ENCODE measurements around the gene KRTAP1-1.
"Not testable (repeated sequence)": the region's sequence is repeated elsewhere in the genome, so short reads cannot be mapped to it uniquely, and the experiment has no call there.

Gene KRTAP1-1

DNA sequence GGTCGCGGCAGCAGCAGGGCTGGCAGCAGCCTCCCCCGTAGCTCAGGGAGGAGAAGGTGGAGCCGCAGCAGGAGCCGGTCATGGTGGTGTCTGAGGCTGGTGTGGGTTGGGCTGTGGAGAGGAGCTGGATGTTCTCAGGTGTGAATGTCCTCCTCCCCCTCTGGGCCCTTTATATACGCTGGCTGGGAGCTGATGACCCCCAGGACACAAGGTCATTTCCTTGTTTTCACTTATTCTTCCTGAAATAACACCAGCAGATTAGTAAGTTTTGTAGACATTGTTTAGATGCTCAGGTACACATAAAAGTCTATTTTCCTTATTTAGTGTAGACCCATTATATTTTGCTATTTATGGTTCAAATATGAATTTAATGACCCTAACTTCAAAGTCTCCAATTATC, 13.9 kb upstream of the KRTAP1-1 start, which contains the start of gene KRTAP2-2:
Gene KRTAP2-2 (minus strand): TSS at position 101 of the 400 bp plus-strand sequence. CDS start 19 bp downstream, at position 82.
- not testable (repeated sequence) for DNase-seq (ENCODE audit: low read depth in 2 of 2)

DNA sequence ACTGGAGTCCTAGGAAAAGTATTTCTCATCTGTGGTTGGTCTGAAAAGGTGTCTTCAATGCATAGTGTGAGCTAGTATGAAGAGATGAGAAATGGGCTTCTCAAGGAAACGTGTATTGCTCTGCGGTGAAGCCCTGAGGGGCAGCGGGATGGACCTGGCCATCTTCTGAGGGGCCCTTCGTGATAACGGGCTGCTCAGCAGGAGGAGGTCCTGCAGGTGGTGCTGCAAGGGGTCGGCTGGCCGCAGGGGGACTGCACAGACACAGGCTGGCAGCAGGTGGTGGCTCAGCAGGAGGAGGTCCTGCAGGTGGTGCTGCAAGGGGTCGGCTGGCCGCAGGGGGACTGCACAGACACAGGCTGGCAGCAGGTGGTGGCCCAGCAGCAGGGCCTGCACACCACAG, 13.3 kb upstream of the KRTAP1-1 start:
- DNase-seq (ENCODE audit: low read depth in 2 of 2) = not testable (repeated sequence)

DNA sequence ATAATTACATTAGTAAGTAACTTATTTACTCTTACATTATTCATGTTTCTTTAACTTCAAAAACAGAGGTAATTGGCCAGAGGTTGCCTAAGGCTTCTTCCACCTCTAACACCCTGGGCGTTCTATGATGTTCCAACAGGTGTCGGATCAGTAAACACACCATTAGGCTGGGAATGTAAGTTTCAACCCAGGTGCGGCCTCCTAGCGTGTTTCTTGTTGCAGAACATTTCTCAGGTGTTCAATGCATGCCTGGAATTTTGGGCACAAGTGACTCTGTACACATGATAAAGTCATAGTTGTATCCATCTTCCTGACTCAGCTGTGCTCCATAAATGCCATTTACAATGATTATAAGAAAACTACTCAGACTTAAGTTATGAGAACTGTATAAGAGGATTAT, 12.8 kb upstream of the KRTAP1-1 start:
- DNase-seq (ENCODE audit: low read depth in 2 of 2) = no peak

DNA sequence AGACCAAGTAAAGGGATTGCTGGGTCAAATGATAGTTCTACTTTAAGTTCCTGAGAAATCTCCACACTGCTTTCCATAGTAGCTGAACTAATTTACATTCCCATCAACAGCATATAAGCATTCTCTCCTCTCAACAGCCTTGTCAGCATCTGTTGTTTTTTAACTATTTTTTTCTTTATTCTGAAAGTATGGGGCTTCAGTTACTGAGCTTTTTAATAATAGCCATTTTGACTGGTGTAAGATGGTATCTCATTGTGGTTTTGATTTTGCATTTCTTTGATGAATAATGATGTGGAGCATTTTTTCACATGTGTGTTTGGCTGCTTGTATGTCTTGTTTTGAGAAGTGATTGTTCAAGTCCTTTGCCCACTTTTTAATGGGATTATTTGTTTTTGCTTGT, 11.3 kb upstream of the KRTAP1-1 start:
- no peak for DNase-seq (ENCODE audit: low read depth in 2 of 2)

DNA sequence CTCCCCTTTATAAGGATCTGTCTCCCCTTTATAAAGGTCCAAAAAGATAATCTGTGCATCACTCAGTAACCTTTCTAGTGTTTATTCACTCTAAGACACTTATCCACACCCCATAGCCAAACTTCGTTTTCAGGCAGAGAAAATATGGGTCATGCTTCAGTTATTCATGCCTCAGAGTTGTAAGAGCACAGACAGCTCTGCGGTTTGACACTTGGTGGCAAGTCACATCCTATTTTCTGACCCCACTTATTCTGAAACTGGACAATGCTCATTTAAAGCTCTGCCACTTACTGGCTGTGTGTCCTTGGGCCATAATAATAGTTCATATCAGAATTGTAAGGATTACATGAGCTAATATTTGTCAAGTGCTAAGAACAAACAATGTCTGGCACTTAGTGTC, 7.9 kb upstream of the KRTAP1-1 start:
- no peak for DNase-seq (ENCODE audit: low read depth in 2 of 2)

DNA sequence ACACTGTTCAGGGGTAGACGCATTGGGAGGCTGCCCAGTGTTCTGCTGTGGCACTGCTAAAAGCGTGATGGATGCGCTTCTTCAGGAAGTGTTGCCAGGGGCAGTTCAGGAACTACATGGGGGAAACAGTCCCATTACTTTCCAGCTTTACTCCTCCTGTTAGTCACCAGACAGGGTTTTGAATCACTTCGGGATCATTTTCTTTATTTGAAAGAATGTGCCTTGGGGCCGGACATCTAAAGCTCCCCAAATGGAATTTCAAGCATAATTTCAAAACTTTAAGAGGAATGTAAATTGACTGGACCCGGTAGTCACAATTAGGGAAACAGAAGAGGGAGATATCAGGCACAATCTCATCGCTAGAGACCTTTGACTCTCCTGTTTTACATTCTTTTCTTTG, 7.2 kb upstream of the KRTAP1-1 start:
- DNase-seq (ENCODE audit: low read depth in 2 of 2) = no peak

DNA sequence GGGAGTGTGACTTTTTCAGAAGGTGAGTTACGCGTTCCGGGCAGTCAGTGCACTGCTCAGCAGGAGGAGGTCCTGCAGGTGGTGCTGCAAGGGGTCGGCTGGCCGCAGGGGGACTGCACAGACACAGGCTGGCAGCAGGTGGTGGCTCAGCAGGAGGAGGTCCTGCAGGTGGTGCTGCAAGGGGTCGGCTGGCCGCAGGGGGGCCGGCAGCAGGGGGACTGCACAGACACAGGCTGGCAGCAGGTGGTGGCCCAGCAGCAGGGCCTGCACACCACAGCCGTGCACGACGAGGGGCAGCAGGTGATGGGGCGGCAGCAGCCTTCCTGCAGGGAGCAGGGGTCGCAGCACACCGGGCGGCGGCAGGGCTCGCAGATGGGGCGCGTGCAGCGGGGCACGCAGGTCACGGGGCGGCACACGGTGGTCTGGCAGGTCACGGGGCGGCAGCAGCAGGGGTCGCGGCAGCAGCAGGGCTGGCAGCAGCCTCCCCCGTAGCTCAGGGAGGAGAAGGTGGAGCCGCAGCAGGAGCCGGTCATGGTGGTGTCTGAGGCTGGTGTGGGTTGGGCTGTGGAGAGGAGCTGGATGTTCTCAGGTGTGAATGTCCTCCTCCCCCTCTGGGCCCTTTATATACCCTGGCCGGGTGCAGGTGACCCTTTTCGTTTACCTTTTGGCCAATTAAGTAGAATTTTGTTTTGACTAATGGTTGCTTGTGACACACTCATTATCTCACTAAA, 5.7 kb upstream of the KRTAP1-1 start, which contains the start of gene KRTAP2-1:
Gene KRTAP2-1 (minus strand): TSS at position 582 of the 731 bp plus-strand sequence. CDS start 49 bp downstream, at position 533.
- not testable (repeated sequence) for DNase-seq (ENCODE audit: low read depth in 2 of 2)

DNA sequence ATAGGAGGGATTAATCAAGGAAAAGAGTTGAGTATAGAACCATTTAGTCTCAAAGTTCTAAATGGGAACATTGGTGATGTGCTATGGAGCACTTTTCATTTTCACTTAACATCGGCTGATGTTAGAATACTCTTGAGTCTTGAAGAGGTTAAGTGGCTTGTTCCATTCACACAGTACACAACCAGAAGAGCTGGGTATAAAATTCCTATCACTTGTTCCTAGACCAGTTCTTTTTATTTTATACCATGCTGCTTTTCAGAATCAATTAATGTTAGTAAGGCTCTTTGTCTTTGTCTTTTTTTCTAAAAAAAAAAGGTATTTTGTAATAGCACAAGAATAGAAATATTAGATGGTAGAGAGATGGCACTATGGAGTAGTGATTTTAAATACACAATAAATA, 1.7 kb upstream of the KRTAP1-1 start:
- no peak for DNase-seq (ENCODE audit: low read depth in 2 of 2)

DNA sequence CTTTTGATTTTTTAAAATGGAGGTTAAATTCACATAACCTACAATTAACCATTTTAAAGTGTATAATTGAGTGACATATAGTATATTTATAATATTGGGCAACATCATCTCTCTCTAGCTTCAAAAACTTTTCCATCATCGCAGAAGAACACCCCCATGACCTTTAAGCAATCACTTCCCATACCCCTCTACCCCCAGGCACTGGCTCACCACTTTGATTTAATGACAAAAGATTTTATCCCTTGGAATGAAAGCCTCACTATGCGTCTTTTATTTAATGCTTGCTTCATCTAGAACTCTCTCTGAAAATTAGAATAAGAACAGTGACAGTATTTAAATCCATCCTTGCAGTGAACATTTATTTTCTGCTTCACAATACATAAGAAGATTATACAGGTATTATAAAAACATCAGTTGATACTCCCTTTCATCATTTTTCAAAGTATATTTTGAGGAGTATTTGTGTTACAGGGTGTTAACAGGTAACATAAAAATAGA, 3.3 kb downstream of the KRTAP1-1 start:
- no peak for DNase-seq (ENCODE audit: low read depth in 2 of 2)

DNA sequence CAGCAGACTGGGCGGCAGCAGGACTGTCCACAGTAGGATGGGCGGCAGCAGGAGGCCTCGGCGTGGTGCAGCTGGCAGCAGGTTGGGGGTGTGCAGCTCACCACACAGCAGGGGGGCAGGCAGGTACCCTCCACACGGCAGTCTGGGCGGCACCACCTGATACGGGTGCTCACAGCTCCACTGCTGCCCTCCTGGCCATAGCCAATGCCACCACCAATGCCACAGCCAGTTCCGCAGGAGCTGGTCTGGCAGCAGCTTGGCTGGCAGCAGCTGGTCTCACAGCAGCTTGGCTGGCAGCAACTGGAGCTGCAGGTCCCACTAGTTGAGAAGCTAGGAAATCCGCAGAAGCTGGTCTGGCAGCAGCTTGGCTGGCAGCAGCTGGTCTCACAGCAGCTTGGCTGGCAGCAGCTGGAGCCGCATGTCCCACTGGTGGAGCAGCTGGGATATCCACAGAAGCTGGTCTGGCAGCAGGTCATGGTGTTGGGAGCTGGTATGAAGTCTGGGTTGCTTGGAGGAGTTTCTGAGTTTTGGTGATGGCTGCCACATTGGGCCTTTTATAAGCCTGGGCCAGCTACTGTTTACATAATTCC, 6.8 kb downstream of the KRTAP1-1 start, which contains the start of gene KRTAP1-3:
Gene KRTAP1-3 (minus strand): TSS at position 529 of the 590 bp plus-strand sequence. CDS start 53 bp downstream, at position 476.
- not testable (repeated sequence) for DNase-seq (ENCODE audit: low read depth in 2 of 2)

DNA sequence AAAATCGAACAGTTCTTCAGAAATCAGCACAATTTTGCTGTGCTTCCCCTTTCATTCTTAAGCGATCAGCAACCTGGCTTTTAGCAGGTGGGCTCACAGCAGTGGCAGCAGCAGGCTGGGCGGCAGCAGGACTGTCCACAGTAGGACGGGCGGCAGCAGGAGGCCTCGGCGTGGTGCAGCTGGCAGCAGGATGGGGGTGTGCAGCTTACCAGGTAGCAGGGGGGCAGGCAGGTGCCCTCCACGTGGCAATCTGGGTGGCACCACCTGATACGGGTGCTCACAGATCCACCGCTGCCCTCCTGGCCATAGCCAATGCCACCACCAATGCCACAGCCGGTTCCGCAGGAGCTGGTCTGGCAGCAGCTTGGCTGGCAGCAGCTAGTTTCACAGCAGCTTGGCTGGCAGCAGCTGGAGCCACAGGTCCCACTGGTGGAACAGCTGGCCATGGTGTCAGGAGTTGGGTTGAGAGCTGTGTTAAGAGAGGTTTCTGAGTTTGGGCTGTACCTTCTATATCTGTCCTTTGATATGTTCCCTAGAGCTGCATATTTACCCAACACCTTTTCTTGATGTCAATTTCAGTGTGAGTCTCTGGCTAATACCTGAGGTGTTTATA, 11.5 kb downstream of the KRTAP1-1 start, which contains the start of gene KRTAP1-4:
Gene KRTAP1-4 (minus strand): TSS at position 563 of the 613 bp plus-strand sequence. CDS start 117 bp downstream, at position 446.
- DNase-seq (ENCODE audit: low read depth in 2 of 2) = no peak

DNA sequence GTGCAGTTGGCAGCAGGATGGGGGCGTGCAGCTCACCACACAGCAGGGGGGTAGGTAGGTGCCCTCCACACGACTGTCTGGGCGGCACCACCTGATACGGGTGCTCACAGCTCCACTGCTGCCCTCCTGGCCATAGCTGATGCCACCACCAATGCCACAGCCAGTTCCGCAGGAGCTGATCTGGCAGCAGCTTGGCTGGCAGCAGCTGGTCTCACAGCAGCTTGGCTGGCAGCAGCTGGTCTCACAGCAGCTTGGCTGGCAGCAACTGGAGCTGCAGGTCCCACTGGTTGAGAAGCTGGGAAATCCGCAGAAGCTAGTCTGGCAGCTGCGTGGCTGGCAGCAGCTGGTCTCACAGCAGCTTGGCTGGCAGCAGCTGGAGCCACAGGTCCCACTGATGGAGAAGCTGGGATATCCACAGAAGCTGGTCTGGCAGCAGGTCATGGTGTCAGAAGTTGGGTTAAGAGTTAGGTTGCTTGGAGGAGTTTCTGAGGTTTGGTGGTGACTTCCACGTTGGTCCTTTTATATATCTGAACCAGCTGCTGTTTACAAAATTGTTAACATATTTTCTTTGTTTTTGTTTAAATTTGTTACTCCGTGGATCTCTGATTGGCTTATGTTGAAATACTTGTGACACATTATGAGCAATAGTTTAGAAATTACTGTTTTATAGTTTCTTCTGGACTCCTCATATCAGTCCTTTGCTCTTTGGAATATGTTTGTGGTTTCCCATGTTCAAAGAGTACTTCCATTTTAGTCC, 14.4 kb downstream of the KRTAP1-1 start, which contains the start of gene KRTAP1-5:
Gene KRTAP1-5 (minus strand): TSS at position 494 of the 757 bp plus-strand sequence. CDS start 53 bp downstream, at position 441.
- no peak for DNase-seq (ENCODE audit: low read depth in 2 of 2)

DNA sequence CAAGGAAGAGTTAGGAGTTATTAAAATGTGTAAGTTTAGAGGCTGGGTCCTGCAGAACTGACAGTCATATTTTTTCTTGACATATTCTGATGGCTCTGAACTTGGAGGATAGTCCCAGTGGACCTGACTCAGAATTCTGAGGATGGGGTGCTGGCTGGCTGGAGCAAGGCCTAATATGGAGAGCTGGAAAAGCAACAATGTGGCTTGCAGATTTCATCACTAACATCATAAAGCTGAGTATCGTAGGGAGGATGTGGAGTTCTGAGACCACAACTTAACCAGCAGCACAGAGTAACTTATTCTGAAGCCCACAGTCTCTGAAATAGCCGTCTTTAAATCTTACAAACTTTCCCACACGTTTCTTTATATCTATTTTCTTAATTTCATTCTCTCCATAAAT, 16.6 kb downstream of the KRTAP1-1 start:
- DNase-seq (ENCODE audit: low read depth in 2 of 2) = no peak

DNA sequence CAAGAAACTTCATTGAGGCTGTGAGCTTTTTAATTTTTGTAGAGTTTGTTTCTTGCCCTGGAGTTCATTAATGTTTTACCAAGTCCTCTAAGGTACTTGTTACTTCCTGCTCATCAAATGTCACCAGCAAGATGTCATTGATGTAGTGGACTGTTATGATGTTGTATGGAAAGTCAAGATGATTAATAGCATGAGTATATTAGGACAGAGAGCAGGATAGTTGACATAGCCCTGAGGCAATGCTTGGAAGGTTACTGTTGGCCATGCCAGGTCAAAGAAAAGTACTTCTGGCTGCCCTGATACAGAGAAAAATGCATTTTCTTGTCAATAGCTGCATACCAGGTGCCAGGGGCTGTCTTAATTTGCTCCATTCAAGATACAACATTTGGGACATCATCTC, 20.9 kb downstream of the KRTAP1-1 start:
- no peak for DNase-seq (ENCODE audit: low read depth in 2 of 2)

DNA sequence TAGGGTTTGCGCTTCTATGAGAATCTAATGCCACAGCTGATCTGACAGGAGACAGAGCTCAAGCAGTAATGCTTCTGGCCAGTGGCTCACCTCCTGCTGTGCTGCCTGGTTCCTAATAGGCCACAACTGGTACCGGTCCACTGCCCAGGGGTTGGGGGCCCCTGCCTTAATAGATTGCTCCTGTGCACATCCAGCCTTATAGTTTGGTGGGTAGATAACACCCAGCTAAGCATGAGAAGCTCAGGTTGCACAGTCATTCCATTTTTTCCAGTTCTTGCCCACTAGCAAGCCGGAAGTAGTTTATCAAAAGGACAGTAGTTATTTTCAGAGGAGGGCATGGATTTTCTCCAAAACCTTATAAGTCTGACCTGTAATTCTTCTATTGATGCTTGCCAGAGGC, 21.8 kb downstream of the KRTAP1-1 start:
- no peak for DNase-seq (ENCODE audit: low read depth in 2 of 2)

DNA sequence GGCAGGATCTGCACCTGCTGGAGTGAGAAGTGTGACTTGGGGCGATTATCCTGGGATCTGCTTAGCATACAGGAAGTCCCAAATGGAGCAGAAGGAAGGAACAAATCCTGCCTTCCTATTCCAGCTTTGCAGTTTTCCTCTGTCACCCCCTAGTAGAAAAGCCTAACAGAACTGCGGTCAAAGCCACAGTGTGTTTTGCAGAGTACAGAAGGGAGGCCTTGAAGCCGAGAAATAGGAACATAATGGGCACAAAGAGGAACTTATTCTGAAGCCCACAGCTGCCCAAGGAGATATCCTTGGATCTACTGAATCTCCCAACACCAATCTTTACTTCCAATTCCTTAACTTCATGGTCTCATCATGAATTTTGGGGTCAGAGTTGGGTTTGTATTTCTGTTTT, 22.7 kb downstream of the KRTAP1-1 start:
- DNase-seq (ENCODE audit: low read depth in 2 of 2) = no peak

DNA sequence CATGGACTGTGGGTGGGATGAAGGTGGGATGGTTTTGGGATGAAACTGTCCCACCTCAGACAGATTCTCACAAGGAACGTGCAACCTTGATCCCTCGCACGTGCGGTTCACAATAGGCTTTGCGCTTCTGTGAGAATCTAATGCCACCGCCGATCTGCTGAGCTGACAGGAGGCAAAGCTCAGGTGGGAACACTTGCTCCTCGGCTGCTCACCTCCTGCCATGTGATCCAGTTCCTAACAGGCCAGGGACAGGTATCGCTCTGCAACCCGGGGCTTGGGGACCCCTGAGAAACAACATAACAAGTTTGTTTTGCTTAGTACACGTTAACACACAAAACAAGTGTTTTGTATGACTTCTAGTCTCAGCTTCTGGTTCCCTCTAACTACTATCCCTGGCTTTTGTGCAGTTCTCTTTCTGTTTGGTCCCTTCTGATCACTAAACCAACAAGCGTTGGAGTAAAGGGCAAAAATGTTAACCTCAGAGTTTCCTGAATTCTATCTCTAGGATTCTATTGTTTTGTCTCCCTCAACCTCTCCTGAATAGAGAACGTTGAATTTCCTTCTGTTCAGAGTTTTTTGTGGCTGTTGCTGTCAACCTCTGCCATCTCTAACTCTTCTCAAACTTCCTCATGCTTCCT, 24.6 kb downstream of the KRTAP1-1 start:
- DNase-seq (ENCODE audit: low read depth in 2 of 2) = no peak

DNA sequence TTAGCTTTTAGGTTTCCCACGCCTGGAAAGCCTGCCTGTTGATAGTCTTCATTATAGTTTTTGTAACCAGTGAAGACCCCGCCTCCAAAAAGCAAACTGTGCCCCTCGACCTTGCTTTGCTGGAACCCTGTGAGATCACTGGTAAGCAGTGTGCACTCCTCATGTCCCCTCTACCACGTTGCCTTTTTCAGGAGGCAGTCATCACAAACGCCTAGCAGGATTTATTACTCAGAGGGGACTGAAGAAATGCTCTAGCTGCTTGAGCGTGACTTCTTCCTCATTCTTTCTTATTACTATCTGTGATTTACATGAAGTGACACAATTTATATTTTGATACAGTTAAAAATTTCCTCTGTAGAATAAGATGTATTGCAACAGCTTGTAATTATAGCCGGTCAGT, 25.8 kb downstream of the KRTAP1-1 start:
- DNase-seq (ENCODE audit: low read depth in 2 of 2) = no peak

DNA sequence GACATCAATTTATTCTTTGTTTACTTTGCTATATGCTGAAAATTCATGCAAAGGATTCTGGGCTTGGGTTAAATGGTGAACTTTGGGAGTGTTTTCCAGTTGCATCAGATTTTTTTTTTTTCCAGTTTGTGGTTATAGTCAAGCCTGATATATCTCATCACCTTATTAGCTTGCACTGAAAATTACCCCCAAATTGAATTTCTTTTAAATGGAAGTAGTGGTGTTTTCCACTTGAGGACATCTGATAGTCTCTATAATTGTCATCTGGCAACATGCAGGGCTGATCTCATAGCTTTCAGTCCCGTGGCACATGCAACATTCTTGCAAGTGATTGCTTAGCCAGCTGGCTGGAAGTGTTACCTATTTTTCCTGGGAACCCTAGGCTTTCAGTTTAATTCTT, 27.6 kb downstream of the KRTAP1-1 start:
- no peak for DNase-seq (ENCODE audit: low read depth in 2 of 2)

DNA sequence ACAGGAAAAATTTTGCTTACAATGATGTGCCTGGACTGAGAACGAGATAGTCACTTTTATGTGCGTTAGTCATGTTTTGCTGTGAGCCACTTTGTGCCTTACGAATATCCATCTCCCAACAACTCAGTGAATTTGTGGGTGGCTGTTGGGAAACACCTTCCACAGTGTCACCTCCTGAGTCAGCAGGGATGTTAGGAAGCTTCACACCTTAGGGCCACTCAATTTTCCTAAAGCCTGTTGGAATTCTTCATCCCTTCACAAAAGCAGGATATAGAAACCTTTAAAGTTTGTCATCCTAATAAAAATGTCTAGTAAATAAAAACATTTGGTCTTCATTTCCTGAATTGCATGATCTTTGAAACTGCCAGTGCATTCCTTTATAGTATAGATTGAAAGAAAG, 28.1 kb downstream of the KRTAP1-1 start:
- DNase-seq (ENCODE audit: low read depth in 2 of 2) = no peak
